ENCODE measurements around the gene SLC48A1. TPM values are rescaled to one million over a fixed set of nuclear protein-coding genes. Genes with fewer than 3 reads are reported as not detected.

SLC48A1 gene
- total and polyA plus RNA-seq, 2 donors (not counting 3 experiments of a cell fraction or from before 2014, with no cell fraction given) = 17.3 to 20.3 TPM

DNA sequence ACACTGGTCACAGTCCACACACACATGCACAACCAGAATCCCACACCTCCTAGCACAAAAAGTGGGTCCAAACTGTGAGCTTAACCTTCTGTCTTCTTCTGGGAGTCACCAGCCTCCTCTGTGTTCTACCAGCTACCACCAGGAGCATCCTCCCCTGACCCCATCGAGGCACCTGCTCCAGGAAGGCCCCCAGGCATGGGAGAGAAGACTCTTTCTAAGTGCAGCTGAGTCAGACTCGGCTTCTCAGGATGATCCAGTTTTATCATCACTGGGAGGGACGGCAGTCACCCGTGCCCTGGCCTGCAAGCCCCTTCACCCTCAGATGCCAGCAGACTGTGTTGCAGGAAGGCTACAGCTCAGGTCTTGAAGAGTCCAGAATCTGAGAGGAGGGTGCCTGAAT, 39.9 kb upstream of the SLC48A1 start:
- intact Hi-C loops (cut with micrococcal nuclease) = no loop called here
- ChIA-PET POLR2A (no interaction called here), CTCF (interaction anchor here (1.4 to 5.9 kb wide), 7 partner anchors 9 to 216 kb away, joined by 3 to 35 read pairs (median 5); partner anchors contain the start of gene RAPGEF3)
- no peaks in the 10 kb centered on the region for H3K79me2 ChIP-seq (ENCODE audit: control insufficient read depth, insufficient read depth, low read length)
- no peak overlapping the region for H2AFZ ChIP-seq (ENCODE audit: low read depth, low read length)
- no peak overlapping the region for H3K4me2 ChIP-seq (ENCODE audit: insufficient read depth, low read length)
- no peak overlapping the region for H3K4me3 ChIP-seq (replicated peaks in 1 of 3; ENCODE audit: insufficient read depth in 1 of 3, low read depth in 1 of 3, low read length in 3 of 3)
- no peak overlapping the region for H3K9ac ChIP-seq (replicated peaks; ENCODE audit: extremely low read depth, insufficient read depth, low read length)
- H4K20me1 ChIP-seq (replicated peaks; ENCODE audit: control insufficient read depth, extremely low read depth, insufficient read depth, low read length) = no peaks in the 10 kb centered on the region
- no peaks in the 10 kb centered on the region for H3K9me1 ChIP-seq (replicated peaks; ENCODE audit: control insufficient read depth, extremely low read depth, insufficient read depth, low read length)
- no peak for FAIRE-seq
- H3K4me1 ChIP-seq (ENCODE audit: control insufficient read depth, extremely low read depth, insufficient read depth, low read length) = peaks cover 3% of the 10 kb centered on the region
- no peak for DNase-seq (ENCODE audit: low read depth, low spot score)
- peaks cover 0 to 6% of the 10 kb centered on the region in 2 experiments for H3K36me3 ChIP-seq (ENCODE audit: control insufficient read depth in 2 of 2, extremely low read depth in 1 of 2, insufficient read depth in 2 of 2, low read length in 2 of 2)
- no peaks in the 10 kb centered on the region for H3K9me3 ChIP-seq (replicated peaks; ENCODE audit: control insufficient read depth, insufficient read depth, low read length)
- no peak overlapping the region for H3K27ac ChIP-seq (ENCODE audit: insufficient read depth, low read depth, low read length)
- BruUV-seq (replicated peaks) = no TSS peak
- no peaks in the 10 kb centered on the region for H3K27me3 ChIP-seq (ENCODE audit: control insufficient read depth in 2 of 2, insufficient read depth in 2 of 2, low read length in 2 of 2)
- dilution Hi-C loops (cut with MboI; ENCODE audit: extremely low pct_ligation_motif_present, low sequenced_read_pairs) = no loop called here
- TF ChIP-seq JUN (IDR thresholded peaks at IDR 0.05; ENCODE audit: borderline replicate concordance, insufficient read depth, insufficient read length, low read depth) (no peak), GATA2 (IDR thresholded peaks at IDR 0.05; ENCODE audit: insufficient read depth, insufficient read length, low read depth, low read length) (no peak), FOS (IDR thresholded peaks at IDR 0.05; ENCODE audit: borderline replicate concordance, insufficient read depth, low read length) (no peak), EZH2 (IDR thresholded peaks at IDR 0.05; ENCODE audit: borderline replicate concordance, low read depth, low read length, severe bottlenecking) (no peak), POLR2A (IDR thresholded peaks at IDR 0.05; ENCODE audit: low read depth, low read length) (no peak), MAX (IDR thresholded peaks at IDR 0.05; ENCODE audit: insufficient read depth, insufficient read length) (no peak), POLR2AphosphoS5 (IDR thresholded peaks at IDR 0.05; ENCODE audit: insufficient read depth, low read depth, low read length) (no peak), CTCF (IDR thresholded peaks at IDR 0.05; ENCODE audit: extremely low read depth in 1 of 2, insufficient read depth in 1 of 2, low read depth in 1 of 2, low read length in 2 of 2) (no peak), MYC (IDR thresholded peaks at IDR 0.05; ENCODE audit: low read depth, low read length) (no peak)

Measured in endothelial cell of umbilical vein (primary cell).